MM.1S (cell line): ENCODE data around the gene HOXB1.
A peak's percentile ranks its signal among the peaks of the same experiment; 100 is the strongest.

Experiments
- DNase-seq: peaks from one replicate; pipeline ENCODE4 v3.0.0-alpha.2; 2015
- H2AFZ ChIP-seq: fragments of 300-600 bp; sonication (generic); 2 replicates; pipeline ENCODE4 v1.6.0; 2016; ENCODE audit warnings: antibody characterized with exemption, low read length
- H3F3A ChIP-seq: fragments of 300-600 bp; sonication (generic); 2 replicates; pipeline ENCODE4 v1.6.1; 2016; ENCODE audit warnings: mild to moderate bottlenecking, antibody characterized with exemption, low read length, moderate library complexity, mixed read lengths; ENCODE audit not compliant: insufficient read depth
- H3K27ac ChIP-seq: fragments of 300-600 bp; sonication (generic); 2 replicates; pipeline ENCODE4 v1.5.1; 2016; ENCODE audit warnings: mild to moderate bottlenecking, low read length
- H3K27me3 ChIP-seq: fragments of 300-600 bp; sonication (generic); replicated peaks from 2 replicates; pipeline ENCODE4 v1.6.0; 2016; ENCODE audit warnings: low read length; ENCODE audit not compliant: insufficient read depth
- H3K36me3 ChIP-seq: fragments of 300-600 bp; sonication (generic); replicated peaks from 2 replicates; pipeline ENCODE4 v1.6.1; 2016; ENCODE audit warnings: mild to moderate bottlenecking, low read length, mixed read lengths; ENCODE audit not compliant: insufficient read depth
- H3K4me1 ChIP-seq: fragments of 300-600 bp; sonication (generic); 2 replicates; pipeline ENCODE4 v1.6.1; 2016; ENCODE audit warnings: low read length, mixed read lengths
- H3K4me2 ChIP-seq: fragments of 300-600 bp; sonication (generic); 2 replicates; pipeline ENCODE4 v1.6.0; 2016; ENCODE audit warnings: low read depth, low read length
- H3K4me3 ChIP-seq: fragments of 300-600 bp; sonication (generic); 2 replicates; pipeline ENCODE4 v1.5.1; 2016; ENCODE audit warnings: low read length, mixed read lengths
- H3K79me2 ChIP-seq: fragments of 300-600 bp; sonication (generic); 2 replicates; pipeline ENCODE4 v1.6.1; 2016; ENCODE audit warnings: mixed run types, low read length, mixed read lengths
- H3K9ac ChIP-seq: fragments of 300-600 bp; sonication (generic); 2 replicates; pipeline ENCODE4 v1.6.1; 2016; ENCODE audit warnings: low read length, mixed read lengths
- H3K9me2 ChIP-seq: fragments of 300-600 bp; sonication (generic); replicated peaks from 2 replicates; pipeline ENCODE4 v1.6.1; 2016; ENCODE audit warnings: mild to moderate bottlenecking, low read length, mixed read lengths; ENCODE audit not compliant: insufficient read depth
- H3K9me3 ChIP-seq: fragments of 300-600 bp; sonication (generic); replicated peaks from 2 replicates; pipeline ENCODE4 v1.6.1; 2016; ENCODE audit warnings: mild to moderate bottlenecking, low read length, mixed read lengths; ENCODE audit not compliant: insufficient read depth
- H4K20me1 ChIP-seq: fragments of 300-600 bp; sonication (generic); 2 replicates; pipeline ENCODE4 v1.6.1; 2016; ENCODE audit warnings: mild to moderate bottlenecking, low read length, moderate library complexity, mixed read lengths; ENCODE audit not compliant: insufficient read depth
- EZH2 ChIP-seq: fragments of 300-600 bp; sonication (generic); optimal IDR thresholded peaks from 2 replicates; pipeline ENCODE3; 2017; ENCODE audit warnings: low read depth, mild to moderate bottlenecking, antibody characterized with exemption, low read length, mixed read lengths
- EZH2phosphoT487 ChIP-seq: fragments of 300-600 bp; sonication (generic); IDR thresholded peaks from 2 replicates; pipeline ENCODE4 v1.6.1; 2018; ENCODE audit warnings: antibody characterized with exemption, low read length
- TF ChIP-seq, protein P1 (sequence below): fragments of 300-600 bp; sonication (generic); IDR thresholded peaks from 2 replicates; pipeline ENCODE4 v1.5.1; 2016; ENCODE audit warnings: antibody characterized with exemption, low read length, mixed read lengths

HOXB1 gene

GRCh38 chr17:48542698-48543106, 11.9 kb upstream of the HOXB1 start:
- H3F3A ChIP-seq = no peaks in the 10 kb centered on the region
- H3K36me3 ChIP-seq = no peaks in the 10 kb centered on the region
- peak overlapping the region; percentile 76; the same call in 1 of the 2 replicates for H2AFZ ChIP-seq
- peak overlapping the region; percentile 66 for H3K4me3 ChIP-seq
- no peaks in the 10 kb centered on the region for H4K20me1 ChIP-seq
- H3K9ac ChIP-seq = no peak overlapping the region
- peaks cover 5% of the 10 kb centered on the region; the same call in 1 of the 2 replicates for H3K4me1 ChIP-seq
- no peaks in the 10 kb centered on the region for H3K9me2 ChIP-seq
- H3K4me2 ChIP-seq = peak overlapping the region; percentile 92
- H3K27ac ChIP-seq = no peak overlapping the region
- peaks cover 16% of the 10 kb centered on the region for H3K27me3 ChIP-seq
- H3K79me2 ChIP-seq = no peaks in the 10 kb centered on the region
- no peak for TF ChIP-seq EZH2phosphoT487
- no peak for TF ChIP-seq EZH2
- TF ChIP-seq, protein P1, sequence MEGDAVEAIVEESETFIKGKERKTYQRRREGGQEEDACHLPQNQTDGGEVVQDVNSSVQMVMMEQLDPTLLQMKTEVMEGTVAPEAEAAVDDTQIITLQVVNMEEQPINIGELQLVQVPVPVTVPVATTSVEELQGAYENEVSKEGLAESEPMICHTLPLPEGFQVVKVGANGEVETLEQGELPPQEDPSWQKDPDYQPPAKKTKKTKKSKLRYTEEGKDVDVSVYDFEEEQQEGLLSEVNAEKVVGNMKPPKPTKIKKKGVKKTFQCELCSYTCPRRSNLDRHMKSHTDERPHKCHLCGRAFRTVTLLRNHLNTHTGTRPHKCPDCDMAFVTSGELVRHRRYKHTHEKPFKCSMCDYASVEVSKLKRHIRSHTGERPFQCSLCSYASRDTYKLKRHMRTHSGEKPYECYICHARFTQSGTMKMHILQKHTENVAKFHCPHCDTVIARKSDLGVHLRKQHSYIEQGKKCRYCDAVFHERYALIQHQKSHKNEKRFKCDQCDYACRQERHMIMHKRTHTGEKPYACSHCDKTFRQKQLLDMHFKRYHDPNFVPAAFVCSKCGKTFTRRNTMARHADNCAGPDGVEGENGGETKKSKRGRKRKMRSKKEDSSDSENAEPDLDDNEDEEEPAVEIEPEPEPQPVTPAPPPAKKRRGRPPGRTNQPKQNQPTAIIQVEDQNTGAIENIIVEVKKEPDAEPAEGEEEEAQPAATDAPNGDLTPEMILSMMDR = no peak
- no peaks in the 10 kb centered on the region for H3K9me3 ChIP-seq
- DNase-seq = no peak

- H3K4me2 ChIP-seq = no peak overlapping the region
These were observed 11.4 kb upstream of the HOXB1 start for GRCh38 chr17:48542114-48542656.

GRCh38 chr17:48541577-48542113, 10.8 kb upstream of the HOXB1 start:
- TF ChIP-seq, protein P1 = no peak
- no peak for TF ChIP-seq EZH2phosphoT487
- no peak for TF ChIP-seq EZH2
- Histone ChIP-seq H3K36me3 (no peaks in the 10 kb centered on the region), H3K27ac (no peak overlapping the region), H3K9me2 (no peaks in the 10 kb centered on the region), H4K20me1 (no peaks in the 10 kb centered on the region), H3K79me2 (no peaks in the 10 kb centered on the region), H2AFZ (no peak overlapping the region), H3K9ac (no peak overlapping the region), H3K4me3 (no peak overlapping the region), H3K4me2 (no peak overlapping the region), H3K27me3 (peaks cover 16% of the 10 kb centered on the region), H3K9me3 (no peaks in the 10 kb centered on the region), H3F3A (no peaks in the 10 kb centered on the region), H3K4me1 (peaks cover 5% of the 10 kb centered on the region; the same call in 1 of the 2 replicates)
- DNase-seq = no peak

More at GRCh38 chr17:48542114-48542656, 11.4 kb upstream of the HOXB1 start:
- no peak for DNase-seq
- Histone ChIP-seq H3K36me3 (no peaks in the 10 kb centered on the region), H3K4me3 (no peak overlapping the region), H3K4me1 (peaks cover 5% of the 10 kb centered on the region; the same call in 1 of the 2 replicates), H2AFZ (no peak overlapping the region), H4K20me1 (no peaks in the 10 kb centered on the region), H3K9me2 (no peaks in the 10 kb centered on the region), H3K79me2 (no peaks in the 10 kb centered on the region), H3K27ac (no peak overlapping the region), H3K27me3 (peaks cover 16% of the 10 kb centered on the region), H3K9ac (no peak overlapping the region), H3F3A (no peaks in the 10 kb centered on the region), H3K9me3 (no peaks in the 10 kb centered on the region)
- TF ChIP-seq EZH2 (no peak), EZH2phosphoT487 (no peak)
- TF ChIP-seq, protein P1 = no peak
